ENCODE data around the gene LPIN2.

LPIN2 gene

DNA sequence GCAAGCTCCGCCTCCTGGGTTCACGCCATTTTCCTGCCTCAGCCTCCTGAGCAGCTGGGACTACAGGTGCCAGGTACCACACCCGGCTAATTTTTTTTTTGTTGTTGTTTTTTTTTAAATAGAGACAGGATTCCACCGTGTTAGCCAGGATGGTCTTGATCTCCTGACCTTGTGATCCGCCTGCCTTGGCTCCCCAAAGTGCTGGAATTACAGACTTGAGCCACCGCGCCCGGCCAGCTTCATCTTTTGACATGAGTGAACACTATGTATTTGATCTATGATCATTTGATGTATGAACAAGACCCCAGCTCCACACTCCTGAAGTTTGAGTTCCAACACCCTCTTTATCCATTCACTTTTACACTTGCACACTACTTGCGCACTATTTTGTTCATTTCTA, 43.4 kb upstream of the LPIN2 start:
- TF ChIP-seq, protein P1, sequence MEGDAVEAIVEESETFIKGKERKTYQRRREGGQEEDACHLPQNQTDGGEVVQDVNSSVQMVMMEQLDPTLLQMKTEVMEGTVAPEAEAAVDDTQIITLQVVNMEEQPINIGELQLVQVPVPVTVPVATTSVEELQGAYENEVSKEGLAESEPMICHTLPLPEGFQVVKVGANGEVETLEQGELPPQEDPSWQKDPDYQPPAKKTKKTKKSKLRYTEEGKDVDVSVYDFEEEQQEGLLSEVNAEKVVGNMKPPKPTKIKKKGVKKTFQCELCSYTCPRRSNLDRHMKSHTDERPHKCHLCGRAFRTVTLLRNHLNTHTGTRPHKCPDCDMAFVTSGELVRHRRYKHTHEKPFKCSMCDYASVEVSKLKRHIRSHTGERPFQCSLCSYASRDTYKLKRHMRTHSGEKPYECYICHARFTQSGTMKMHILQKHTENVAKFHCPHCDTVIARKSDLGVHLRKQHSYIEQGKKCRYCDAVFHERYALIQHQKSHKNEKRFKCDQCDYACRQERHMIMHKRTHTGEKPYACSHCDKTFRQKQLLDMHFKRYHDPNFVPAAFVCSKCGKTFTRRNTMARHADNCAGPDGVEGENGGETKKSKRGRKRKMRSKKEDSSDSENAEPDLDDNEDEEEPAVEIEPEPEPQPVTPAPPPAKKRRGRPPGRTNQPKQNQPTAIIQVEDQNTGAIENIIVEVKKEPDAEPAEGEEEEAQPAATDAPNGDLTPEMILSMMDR (IDR thresholded peaks at IDR 0.05; ENCODE audit: borderline replicate concordance, insufficient read depth, low read depth, low read length), result no peak
- no peak overlapping the region for H3K4me3 ChIP-seq (ENCODE audit: low read depth, low read length)

DNA sequence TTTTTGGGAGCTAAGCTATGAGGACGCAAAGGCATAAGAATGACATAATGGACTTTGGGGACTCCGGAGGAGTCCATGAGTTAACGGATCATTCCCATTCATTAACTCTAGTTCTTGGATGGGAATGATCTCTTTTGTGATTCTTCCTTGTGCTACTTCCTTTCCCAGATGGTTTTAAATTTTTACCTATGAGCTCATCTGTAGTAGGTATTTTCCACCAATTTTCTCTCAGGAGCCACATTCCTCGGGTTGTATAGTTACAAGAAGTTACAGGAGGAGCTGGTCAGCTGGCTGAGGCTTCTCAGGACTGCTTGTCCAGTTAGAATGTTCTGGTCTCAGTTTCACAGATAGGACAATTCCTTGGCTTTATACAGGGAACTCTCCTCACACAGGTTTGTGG, 42.9 kb upstream of the LPIN2 start:
- TF ChIP-seq, protein P1 (IDR thresholded peaks at IDR 0.05; ENCODE audit: borderline replicate concordance, insufficient read depth, low read depth, low read length), result no peak

DNA sequence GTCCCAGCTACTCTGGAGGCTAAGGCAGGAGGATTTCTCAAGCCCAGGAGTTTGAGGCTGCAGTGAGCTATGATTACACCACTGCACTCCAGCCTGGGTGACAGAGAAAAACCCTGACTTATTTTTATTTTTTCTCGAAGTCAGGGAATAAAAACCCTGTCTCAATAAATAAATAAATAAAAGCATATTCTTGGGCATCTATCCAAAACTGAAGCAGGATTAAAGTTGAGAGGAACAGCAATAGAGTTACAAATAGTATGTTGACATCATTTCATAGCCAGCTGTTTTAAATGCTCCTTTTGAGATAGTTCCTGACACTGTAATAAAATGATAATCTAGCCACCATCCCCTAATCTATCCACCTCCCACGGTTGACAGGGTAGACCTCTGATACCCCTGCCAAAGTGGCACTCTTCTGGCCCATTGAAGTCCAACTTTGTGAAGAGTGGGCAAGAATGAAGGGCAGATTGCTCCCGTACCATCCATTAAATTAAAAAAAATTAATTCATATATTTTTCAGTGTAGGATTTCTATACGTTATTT, 42.3 kb upstream of the LPIN2 start:
- no peak overlapping the region for H3K4me3 ChIP-seq (ENCODE audit: low read depth, low read length)
- TF ChIP-seq, protein P1 (IDR thresholded peaks at IDR 0.05; ENCODE audit: borderline replicate concordance, insufficient read depth, low read depth, low read length), result no peak

More for the DNA sequence above, 42.9 kb upstream of the LPIN2 start:
- H3K4me3 ChIP-seq (ENCODE audit: low read depth, low read length), result no peak overlapping the region

DNA sequence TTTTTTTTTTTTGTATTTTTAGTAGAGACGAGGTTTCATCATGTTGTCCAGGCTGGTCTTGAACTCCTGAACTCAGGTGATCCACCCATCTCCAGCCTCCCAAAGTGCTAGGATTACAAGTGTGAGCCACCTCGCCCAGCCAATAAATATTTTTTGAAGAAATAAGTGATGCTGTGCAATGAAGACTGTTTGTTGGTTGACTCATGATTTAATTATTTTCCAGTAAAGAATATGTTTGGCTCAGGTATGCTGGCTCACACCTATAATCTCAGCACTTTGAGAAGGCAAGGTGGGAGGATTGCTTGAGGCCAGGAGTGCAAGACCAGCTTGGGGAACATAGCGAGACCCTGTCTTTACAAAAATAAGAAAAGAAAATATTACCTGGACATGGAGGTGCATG, 41.8 kb upstream of the LPIN2 start:
- H3K4me3 ChIP-seq (ENCODE audit: low read depth, low read length), result no peak overlapping the region
- TF ChIP-seq, protein P1 (IDR thresholded peaks at IDR 0.05; ENCODE audit: borderline replicate concordance, insufficient read depth, low read depth, low read length), result no peak

DNA sequence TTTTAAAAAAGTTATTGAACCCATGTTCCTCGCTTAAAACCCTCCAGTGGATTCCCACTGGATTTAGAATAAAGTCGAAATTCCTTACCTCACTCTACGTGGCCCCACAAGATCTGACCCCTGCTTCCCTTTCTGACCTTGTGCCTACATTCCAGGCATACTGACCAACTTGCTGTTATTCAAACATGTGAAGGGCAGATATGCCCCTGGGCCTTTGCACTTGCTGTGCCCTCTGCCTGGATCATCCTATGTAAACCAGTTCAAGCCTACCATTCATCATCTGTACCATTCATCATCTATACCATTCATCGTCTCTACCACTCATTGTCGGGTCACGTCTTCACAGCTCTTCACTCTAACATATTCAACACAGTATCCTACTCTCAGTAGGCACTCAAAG, 41.3 kb upstream of the LPIN2 start:
- TF ChIP-seq, protein P1 (IDR thresholded peaks at IDR 0.05; ENCODE audit: borderline replicate concordance, insufficient read depth, low read depth, low read length), result no peak
- no peak overlapping the region for H3K4me3 ChIP-seq (ENCODE audit: low read depth, low read length)

DNA sequence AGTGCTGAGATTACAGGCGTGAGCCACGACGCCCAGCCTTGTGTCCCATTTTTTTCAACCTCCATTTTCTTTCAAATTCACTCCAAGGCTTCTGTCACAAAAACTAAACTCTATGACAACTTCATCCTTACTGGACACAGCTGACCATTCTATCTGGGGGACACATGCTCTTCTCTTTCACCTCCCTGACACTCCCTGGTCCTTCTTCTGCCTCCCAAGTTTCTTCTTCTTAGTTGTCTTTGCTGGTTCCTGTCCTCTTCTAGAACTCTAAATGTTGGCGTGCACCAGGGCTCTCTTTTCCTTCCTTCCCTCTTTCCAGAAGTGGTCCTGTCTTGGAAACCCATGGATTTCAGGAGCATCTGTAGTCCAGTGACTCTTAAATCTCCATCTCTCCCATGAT, 40.1 kb upstream of the LPIN2 start:
- TF ChIP-seq, protein P1 (IDR thresholded peaks at IDR 0.05; ENCODE audit: borderline replicate concordance, insufficient read depth, low read depth, low read length), result no peak
- no peak overlapping the region for H3K4me3 ChIP-seq (ENCODE audit: low read depth, low read length)

DNA sequence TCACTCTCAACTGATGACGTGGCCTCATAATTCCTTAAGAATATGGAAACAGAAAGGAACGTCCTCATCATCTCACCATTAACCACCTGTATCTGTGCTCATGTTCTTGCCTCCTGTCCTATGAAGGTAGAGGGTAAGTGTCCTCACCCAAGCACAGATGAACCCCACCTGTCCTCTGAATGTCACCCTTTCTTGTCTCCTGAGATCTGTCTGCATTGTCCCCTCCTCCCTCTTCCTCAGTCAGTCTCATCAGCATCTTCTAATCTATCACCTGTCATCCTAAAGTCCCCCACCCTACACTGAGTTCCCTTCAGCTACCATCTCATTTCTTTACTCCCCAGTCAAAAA, 39.4 kb upstream of the LPIN2 start:
- TF ChIP-seq, protein P1 (IDR thresholded peaks at IDR 0.05; ENCODE audit: borderline replicate concordance, insufficient read depth, low read depth, low read length), result no peak

More for the DNA sequence above, 39.4 kb upstream of the LPIN2 start:
- no peak overlapping the region for H3K4me3 ChIP-seq (ENCODE audit: low read depth, low read length)

Data from GM12875 (cell line).